Measurements from ENCODE around the gene AATF.

The AATF gene, protein sequence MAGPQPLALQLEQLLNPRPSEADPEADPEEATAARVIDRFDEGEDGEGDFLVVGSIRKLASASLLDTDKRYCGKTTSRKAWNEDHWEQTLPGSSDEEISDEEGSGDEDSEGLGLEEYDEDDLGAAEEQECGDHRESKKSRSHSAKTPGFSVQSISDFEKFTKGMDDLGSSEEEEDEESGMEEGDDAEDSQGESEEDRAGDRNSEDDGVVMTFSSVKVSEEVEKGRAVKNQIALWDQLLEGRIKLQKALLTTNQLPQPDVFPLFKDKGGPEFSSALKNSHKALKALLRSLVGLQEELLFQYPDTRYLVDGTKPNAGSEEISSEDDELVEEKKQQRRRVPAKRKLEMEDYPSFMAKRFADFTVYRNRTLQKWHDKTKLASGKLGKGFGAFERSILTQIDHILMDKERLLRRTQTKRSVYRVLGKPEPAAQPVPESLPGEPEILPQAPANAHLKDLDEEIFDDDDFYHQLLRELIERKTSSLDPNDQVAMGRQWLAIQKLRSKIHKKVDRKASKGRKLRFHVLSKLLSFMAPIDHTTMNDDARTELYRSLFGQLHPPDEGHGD

DNA sequence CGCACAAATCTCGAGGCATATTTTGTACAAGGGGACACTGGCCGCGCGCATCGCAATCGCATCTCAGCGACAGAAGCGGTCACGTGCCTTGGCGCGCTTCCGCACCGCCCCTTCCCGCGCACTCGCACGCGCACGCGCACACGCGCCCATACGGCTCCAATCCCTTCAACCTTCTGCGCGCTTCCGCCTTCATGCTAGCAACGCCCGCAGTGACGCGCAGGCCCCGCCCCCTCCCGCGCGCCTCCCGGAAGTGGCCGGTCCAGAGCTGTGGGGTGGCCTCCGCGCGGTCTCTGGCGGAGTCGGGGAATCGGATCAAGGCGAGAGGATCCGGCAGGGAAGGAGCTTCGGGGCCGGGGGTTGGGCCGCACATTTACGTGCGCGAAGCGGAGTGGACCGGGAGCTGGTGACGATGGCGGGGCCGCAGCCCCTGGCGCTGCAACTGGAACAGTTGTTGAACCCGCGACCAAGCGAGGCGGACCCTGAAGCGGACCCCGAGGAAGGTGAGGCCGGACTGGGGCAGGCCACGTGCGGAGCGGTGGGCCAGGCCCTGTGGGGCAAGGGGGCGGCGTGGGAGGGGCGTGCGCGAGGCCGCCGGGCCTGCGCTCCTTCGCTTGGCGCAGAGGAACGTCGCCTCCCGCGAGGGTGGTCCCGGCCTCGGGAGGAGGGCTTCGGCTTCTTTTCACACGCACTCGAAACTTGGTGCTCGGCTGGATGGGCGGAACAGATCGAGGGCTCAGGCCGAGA is at the start of gene AATF:
Gene AATF (plus strand): TSS at position 238 of the 744 bp plus-strand sequence. CDS start 172 bp downstream, at position 410.
- Mint-ChIP-seq H3K27ac (peak within 1 kb of the TSS; percentile 96), H3K9me3 (no peaks in the 10 kb centered on the region), H3K27me3 (ENCODE audit: low read depth) (peaks cover 47% of the 10 kb centered on the region), H3K36me3 (ENCODE audit: low read depth) (peaks cover 31% of the 10 kb centered on the region), H3K4me3 (peak within 1 kb of the TSS; percentile 96), H3K4me1 (ENCODE audit: low read depth) (peaks cover 45% of the 10 kb centered on the region)

GRCh38 chr17:36899250-36900159 is 49.2 kb upstream of the AATF start:
- H3K36me3 Mint-ChIP-seq (ENCODE audit: low read depth), result no peaks in the 10 kb centered on the region
- no peaks in the 10 kb centered on the region for H3K4me1 Mint-ChIP-seq (ENCODE audit: low read depth)
- H3K27ac Mint-ChIP-seq, result no peak overlapping the region
- no peaks in the 10 kb centered on the region for H3K9me3 Mint-ChIP-seq
- no peak overlapping the region for H3K4me3 Mint-ChIP-seq
- H3K27me3 Mint-ChIP-seq (ENCODE audit: low read depth), result peaks cover 12% of the 10 kb centered on the region

DNA sequence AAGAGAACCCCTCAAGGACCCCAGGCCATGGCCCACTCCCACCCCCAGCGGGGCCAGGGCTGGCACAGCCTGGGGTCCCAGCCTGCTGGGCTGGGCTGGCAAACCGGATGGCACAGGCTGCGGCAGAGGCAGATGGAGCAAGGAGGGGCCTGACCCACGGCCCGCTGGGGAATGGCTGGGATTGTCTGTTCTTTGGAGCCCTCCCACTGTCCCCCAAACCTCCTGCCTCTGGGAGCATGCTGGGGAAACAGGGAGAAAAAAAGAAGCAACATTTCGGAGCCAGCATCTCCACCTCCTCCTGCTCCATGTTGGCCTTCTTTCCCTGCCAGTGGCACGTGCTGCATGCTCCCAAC is 48.6 kb upstream of the AATF start:
- Mint-ChIP-seq H3K27ac (no peak overlapping the region), H3K27me3 (ENCODE audit: low read depth) (peaks cover 12% of the 10 kb centered on the region), H3K4me3 (no peak overlapping the region), H3K9me3 (no peaks in the 10 kb centered on the region), H3K36me3 (ENCODE audit: low read depth) (no peaks in the 10 kb centered on the region), H3K4me1 (ENCODE audit: low read depth) (no peaks in the 10 kb centered on the region)

- H3K9me3 Mint-ChIP-seq, result no peaks in the 10 kb centered on the region
- H3K27me3 Mint-ChIP-seq (ENCODE audit: low read depth), result peaks cover 8% of the 10 kb centered on the region
- H3K4me1 Mint-ChIP-seq (ENCODE audit: low read depth), result no peaks in the 10 kb centered on the region
- H3K4me3 Mint-ChIP-seq, result no peak overlapping the region
- H3K27ac Mint-ChIP-seq, result no peak overlapping the region
- no peaks in the 10 kb centered on the region for H3K36me3 Mint-ChIP-seq (ENCODE audit: low read depth)
These were observed 47.2 kb upstream of the AATF start for GRCh38 chr17:36901506-36901905.

GRCh38 chr17:36907407-36907806 is 41.3 kb upstream of the AATF start:
- no peak overlapping the region for H3K27ac Mint-ChIP-seq
- H3K36me3 Mint-ChIP-seq (ENCODE audit: low read depth), result no peaks in the 10 kb centered on the region
- H3K4me3 Mint-ChIP-seq, result no peak overlapping the region
- no peaks in the 10 kb centered on the region for H3K4me1 Mint-ChIP-seq (ENCODE audit: low read depth)
- no peaks in the 10 kb centered on the region for H3K9me3 Mint-ChIP-seq
- H3K27me3 Mint-ChIP-seq (ENCODE audit: low read depth), result peaks cover 23% of the 10 kb centered on the region

DNA sequence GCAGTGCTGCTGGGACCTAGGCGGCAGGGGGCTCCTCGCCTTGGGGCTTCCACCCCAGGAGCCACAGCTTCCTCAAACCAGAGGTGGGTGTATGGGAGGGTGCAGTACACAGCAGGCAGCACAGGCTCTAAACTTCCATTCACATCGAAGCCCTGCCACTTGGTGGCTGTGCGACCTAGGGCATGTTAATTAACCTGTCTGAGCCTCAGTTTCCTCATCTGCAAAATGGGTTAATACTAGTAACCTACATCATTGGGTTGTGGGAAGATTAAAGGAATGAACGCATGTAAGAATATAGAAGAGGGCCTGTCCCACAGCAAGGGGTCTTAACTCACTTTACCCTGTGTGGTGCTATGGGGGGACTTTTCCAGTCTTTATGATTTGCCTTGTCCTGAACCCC is 38.2 kb upstream of the AATF start:
- Mint-ChIP-seq H3K4me3 (no peak overlapping the region), H3K27ac (no peak overlapping the region), H3K27me3 (ENCODE audit: low read depth) (peaks cover 15% of the 10 kb centered on the region), H3K4me1 (ENCODE audit: low read depth) (no peaks in the 10 kb centered on the region), H3K9me3 (no peaks in the 10 kb centered on the region), H3K36me3 (ENCODE audit: low read depth) (no peaks in the 10 kb centered on the region)

GRCh38 chr17:36911001-36911400 is 37.8 kb upstream of the AATF start:
- no peak overlapping the region for H3K27ac Mint-ChIP-seq
- no peaks in the 10 kb centered on the region for H3K9me3 Mint-ChIP-seq
- no peaks in the 10 kb centered on the region for H3K4me1 Mint-ChIP-seq (ENCODE audit: low read depth)
- H3K36me3 Mint-ChIP-seq (ENCODE audit: low read depth), result no peaks in the 10 kb centered on the region
- peaks cover 15% of the 10 kb centered on the region for H3K27me3 Mint-ChIP-seq (ENCODE audit: low read depth)
- H3K4me3 Mint-ChIP-seq, result no peak overlapping the region

- Mint-ChIP-seq H3K27ac (no peak overlapping the region), H3K4me3 (no peak overlapping the region), H3K4me1 (ENCODE audit: low read depth) (no peaks in the 10 kb centered on the region), H3K36me3 (ENCODE audit: low read depth) (no peaks in the 10 kb centered on the region), H3K27me3 (ENCODE audit: low read depth) (peaks cover 15% of the 10 kb centered on the region), H3K9me3 (no peaks in the 10 kb centered on the region)
These were observed 35.6 kb upstream of the AATF start for GRCh38 chr17:36913132-36913531.

DNA sequence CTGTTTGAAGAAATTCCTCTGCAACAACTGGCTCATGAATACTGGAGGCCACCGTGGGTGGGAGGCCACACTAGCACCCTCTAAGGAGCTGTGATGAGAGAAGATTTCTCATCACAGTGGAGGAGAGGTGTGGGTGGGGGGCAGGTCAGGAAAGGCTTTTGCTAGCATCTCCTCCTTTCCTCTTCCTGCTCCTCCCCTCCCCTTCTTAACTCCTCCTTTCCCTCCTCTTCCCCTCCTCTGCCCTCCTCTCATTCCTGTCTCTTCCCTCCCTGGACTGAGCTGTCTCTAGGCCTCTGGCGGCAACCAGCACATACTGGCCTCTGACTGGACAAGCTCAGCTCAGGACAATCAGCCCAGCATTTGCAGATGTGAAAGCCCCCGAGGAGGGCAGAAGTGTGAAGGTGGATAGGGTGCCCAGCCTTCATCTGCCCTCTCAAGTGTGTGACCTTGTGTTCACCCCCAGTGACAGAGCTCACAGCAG is 30.5 kb upstream of the AATF start:
- H3K4me3 Mint-ChIP-seq, result no peak overlapping the region

GRCh38 chr17:36919407-36919968 is 29.3 kb upstream of the AATF start:
- Mint-ChIP-seq H3K27me3 (ENCODE audit: low read depth) (peaks cover 30% of the 10 kb centered on the region), H3K27ac (no peak overlapping the region), H3K4me3 (no peak overlapping the region), H3K9me3 (no peaks in the 10 kb centered on the region), H3K4me1 (ENCODE audit: low read depth) (peaks cover 8% of the 10 kb centered on the region), H3K36me3 (ENCODE audit: low read depth) (no peaks in the 10 kb centered on the region)

More for the DNA sequence above, 30.5 kb upstream of the AATF start:
- H3K36me3 Mint-ChIP-seq (ENCODE audit: low read depth), result no peaks in the 10 kb centered on the region
- H3K9me3 Mint-ChIP-seq, result no peaks in the 10 kb centered on the region
- no peak overlapping the region for H3K27ac Mint-ChIP-seq
- H3K4me1 Mint-ChIP-seq (ENCODE audit: low read depth), result peaks cover 8% of the 10 kb centered on the region
- H3K27me3 Mint-ChIP-seq (ENCODE audit: low read depth), result peaks cover 30% of the 10 kb centered on the region

- Mint-ChIP-seq H3K9me3 (no peaks in the 10 kb centered on the region), H3K4me1 (ENCODE audit: low read depth) (peaks cover 8% of the 10 kb centered on the region), H3K27me3 (ENCODE audit: low read depth) (peaks cover 30% of the 10 kb centered on the region), H3K4me3 (peak overlapping the region; percentile 18), H3K36me3 (ENCODE audit: low read depth) (no peaks in the 10 kb centered on the region), H3K27ac (no peak overlapping the region)
These were observed 28.4 kb upstream of the AATF start for GRCh38 chr17:36920032-36921005.

DNA sequence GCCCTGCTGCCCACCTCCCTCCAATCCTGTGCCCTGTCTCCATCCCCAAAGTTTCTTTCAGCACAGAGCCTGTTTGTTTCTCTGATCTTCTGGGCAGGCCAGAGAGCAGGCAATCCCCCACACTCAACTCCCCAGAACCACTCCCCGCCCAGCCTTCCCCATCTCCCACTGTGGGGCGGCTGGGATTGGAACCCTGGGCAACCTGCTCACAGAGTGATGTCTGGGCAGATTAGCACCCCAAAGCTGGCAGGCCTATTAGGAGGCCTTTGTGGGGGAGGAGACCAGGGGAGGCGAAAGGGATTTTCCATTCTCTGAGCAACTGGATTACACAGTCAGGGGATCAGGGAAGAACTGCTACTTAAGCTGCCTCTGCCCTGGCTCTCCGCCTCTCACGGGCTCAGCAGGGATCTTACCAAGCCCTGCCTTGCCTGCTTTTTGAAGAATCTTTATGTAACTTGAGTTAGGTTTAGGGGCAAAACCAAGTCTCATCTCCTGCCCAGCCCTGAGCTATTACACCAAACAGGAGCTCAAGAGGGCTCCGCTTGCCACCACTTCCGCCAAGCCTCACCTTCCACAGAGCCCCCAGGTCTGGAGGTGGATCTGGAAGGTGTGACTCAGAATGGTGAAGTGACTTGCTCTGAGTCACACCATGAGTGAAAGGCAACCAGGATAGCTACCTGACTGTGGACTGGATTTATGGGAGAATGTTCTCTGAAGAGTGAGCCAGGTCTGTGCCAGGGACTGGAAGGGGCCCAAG is 27.5 kb upstream of the AATF start:
- Mint-ChIP-seq H3K4me3 (no peak overlapping the region), H3K36me3 (ENCODE audit: low read depth) (no peaks in the 10 kb centered on the region), H3K27ac (no peak overlapping the region), H3K27me3 (ENCODE audit: low read depth) (peaks cover 33% of the 10 kb centered on the region), H3K9me3 (no peaks in the 10 kb centered on the region), H3K4me1 (ENCODE audit: low read depth) (peaks cover 8% of the 10 kb centered on the region)
